ENCODE measurements around the gene PDE4C.

GRCh38 chr19:18227781-18228271 is 1.6 kb upstream of the PDE4C start:
- TF ChIP-seq CTCF (IDR thresholded peaks at IDR 0.05) (no peak), POLR2A (IDR thresholded peaks at IDR 0.05) (no peak), POLR2AphosphoS5 (IDR thresholded peaks at IDR 0.05) (no peak)

Data from prostate gland (tissue), 2 donors.